Mononuclear cell (primary cell): ENCODE results near the gene TAF1L. TPM values are rescaled to one million over a fixed set of nuclear protein-coding genes. Genes with fewer than 3 reads are reported as not detected.

Experiments used
- total RNA-seq: library from RNA; depleted of rRNA; stranded (reverse); fragments of >200 nt; gene quantifications from one replicate; pipeline ENCODE4 v1.2.3, GENCODE V29; 2012

The TAF1L gene
- total RNA-seq, 1 donor = under 0.01 TPM

Other genes starting within 250 kb of the TAF1L start
- gene RIGI, start 109.5 kb downstream of the TAF1L start, total RNA-seq = 5.6 TPM
- 6.8 TPM for gene SMIM27, start 83.3 kb downstream of the TAF1L start, total RNA-seq
- 52.3 TPM for gene TOPORS, start 83.1 kb downstream of the TAF1L start, total RNA-seq
- gene NDUFB6, start 62.5 kb downstream of the TAF1L start, total RNA-seq = 6.5 TPM
- not detected for gene TMEM215, start 147.9 kb upstream of the TAF1L start, total RNA-seq